ENCODE data around the gene ZNF273.
"Not testable (repeated sequence)": the region's sequence is repeated elsewhere in the genome, so short reads cannot be mapped to it uniquely, and the experiment has no call there.

Gene ZNF273

GRCh38 chr7:64944667-64945502 lies 41.8 kb downstream of the ZNF273 start:
- DNase-seq (ENCODE audit: low read depth in 3 of 3, low spot score in 1 of 3) = not testable (repeated sequence)

DNA sequence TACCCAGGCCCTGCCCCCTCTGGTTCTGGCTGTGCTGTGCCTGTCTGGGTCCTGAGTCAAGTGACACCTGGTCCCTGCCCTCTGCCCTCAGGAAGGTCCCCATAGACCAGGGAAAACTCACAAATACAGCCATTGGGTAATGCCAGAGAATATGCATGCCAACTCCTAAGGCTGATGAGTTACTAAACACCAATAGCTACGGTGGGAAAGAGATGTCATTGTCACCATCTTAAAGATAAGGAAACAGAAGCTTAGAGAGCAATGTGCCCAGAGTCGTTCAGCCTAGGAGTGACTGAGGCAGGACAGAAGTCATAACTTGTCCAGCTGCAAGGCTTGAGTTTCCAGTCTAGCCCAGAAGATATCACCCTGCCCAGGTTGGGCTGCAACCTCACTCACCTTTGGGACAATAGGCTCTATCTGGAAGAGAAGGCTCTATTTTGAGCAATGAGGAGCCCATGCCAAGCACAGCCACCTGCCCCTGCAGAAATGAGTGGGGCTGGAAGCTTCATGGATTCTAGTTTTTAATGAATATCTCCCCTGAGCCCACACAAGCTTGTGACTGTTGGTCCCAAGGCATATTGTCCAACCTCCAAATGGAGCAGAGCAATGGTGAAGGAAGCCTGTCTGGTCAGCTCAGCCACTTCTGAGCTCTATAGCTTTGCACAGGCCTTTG lies 42.6 kb downstream of the ZNF273 start:
- DNase-seq (ENCODE audit: low read depth in 3 of 3, low spot score in 1 of 3) = no peak

- DNase-seq (ENCODE audit: low read depth in 3 of 3, low spot score in 1 of 3) = no peak
Observed at GRCh38 chr7:64946772-64947171, 43.7 kb downstream of the ZNF273 start.

DNA sequence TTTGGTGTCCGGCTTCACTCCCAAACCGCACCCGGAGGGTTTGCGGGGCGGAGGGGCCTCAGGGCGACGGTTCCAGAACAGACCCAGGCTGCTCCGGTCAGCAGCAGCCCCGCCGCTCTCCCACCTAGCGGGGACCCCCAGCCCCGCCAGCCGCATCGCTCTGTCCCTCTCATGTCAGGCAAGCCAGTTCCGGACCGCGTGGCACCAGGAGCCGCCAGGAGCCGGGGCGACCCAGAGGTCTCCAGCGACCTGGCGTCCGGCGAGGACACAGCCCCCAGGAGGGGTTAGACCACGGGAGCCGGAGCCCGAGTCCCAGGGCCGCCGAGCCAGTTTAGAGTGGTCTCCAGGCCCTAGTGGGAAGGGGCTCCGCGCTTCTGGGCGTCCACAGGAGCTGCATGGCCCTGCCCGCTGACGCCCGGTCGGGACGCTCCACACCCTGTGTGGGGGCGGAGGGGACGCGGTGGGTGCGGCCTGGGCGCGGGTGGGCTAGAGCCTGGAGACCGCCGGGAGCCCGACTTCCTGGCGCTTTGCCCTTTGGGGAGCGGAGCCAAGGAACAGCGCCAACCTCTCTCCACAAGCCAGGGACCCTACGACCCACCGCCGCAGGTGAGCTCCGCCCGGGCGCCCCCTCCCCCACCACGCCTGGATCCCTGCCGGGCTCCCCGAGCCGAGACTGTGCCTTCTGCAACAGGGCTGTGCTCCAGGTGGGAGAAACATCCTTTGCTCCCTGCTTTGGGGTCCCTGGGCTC lies 44.4 kb downstream of the ZNF273 start:
- no peak for DNase-seq (ENCODE audit: low read depth in 3 of 3, low spot score in 1 of 3)

DNA sequence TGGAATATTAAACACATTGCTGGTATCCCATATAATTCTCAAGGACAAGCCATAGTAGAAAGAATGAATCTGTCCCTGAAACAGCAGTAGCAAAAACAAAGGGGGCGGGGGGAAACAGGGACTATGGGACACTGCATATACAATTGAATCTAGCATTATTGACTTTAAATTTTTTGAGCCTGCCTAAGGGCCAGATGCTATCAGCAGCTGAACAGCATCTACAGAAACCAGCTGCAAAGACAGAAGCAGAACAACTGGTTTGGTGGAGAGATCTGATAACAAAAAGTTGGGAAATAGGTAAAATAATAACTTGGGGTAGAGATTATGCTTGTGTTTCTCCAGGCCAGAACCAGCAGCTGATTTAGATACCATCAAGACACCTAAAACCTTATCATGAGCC lies 45.7 kb downstream of the ZNF273 start:
- not testable (repeated sequence) for DNase-seq (ENCODE audit: low read depth in 3 of 3, low spot score in 1 of 3)

DNA sequence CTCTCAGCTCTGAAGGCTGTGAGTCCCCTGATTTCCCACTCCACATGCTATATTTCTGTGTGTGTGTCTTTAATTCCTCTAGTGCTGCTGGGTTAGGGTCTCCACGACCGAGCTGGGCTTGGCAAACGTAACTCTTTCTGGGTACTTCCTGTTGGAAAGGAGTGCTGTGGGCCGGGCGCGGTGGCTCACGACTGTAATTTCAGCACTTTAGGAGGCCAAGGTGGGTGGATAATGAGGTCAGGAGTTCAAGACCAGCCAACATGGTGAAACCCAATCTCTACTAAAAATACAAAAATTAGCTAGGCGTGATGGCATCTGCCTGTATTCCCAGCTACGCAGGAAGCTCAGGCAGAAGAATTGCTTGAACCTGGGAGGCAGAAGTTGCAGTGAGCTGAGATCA lies 47.6 kb downstream of the ZNF273 start:
- not testable (repeated sequence) for DNase-seq (ENCODE audit: low read depth in 3 of 3, low spot score in 1 of 3)

DNA sequence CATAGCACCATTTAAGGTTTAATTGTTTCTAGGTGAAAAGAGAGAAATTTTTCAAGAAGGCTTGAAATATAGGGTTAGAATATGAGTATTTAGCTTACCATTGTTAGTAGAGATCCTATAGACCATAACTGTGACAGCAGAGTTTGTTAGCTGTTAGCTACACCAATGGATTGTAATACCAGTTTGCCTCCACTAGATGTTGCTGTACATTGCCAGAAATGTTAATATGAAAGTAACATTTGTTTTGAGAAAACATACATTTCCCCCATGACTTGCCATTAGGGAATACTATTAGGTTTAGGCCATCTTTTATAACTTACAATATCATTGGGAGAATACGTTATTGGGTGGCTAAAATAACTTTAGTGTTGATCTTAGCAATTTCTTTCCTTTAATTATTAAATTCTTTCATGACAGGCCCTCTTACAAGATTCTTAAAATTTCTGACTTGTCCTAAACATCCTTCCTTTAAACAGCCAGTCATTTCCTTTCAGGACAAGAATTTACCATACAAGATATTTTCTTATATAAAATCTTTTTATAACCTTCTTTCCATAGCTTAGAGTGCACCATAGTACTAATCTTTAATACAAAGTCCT lies 48.3 kb downstream of the ZNF273 start:
- DNase-seq (ENCODE audit: low read depth in 3 of 3, low spot score in 1 of 3) = no peak

DNA sequence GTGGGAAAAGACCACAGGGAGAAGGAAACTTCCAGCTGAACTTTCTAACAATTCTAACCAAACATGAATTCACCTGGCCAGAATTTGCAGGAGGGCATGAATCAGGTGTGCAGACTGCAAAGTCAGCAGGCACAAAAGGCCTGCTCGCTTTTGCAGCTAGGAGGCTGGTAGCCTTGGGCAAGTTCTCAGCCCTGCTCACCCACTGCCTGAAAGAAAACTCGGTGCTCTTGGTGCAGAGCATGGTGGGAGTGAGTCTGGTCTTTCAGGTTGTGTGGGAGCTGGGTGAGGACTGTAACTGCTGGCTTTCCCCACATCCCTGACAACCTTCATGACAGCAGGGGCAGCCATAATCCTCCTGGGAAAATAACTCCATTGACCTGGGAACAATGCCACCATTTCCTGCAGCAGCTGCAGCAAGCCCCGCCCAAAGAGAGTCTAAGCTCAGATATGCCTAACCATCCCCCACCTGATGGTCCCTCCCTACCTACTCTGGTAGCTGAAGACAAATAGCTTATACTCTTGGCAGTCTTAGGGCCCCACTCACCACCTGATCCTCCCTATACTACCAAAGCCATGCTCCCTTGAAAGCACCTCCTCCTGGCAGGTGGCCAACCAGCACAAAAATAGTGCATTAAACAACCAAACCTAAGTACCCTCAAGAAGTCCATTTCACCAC lies 56.1 kb downstream of the ZNF273 start:
- no peak for DNase-seq (ENCODE audit: low read depth in 3 of 3, low spot score in 1 of 3)

GRCh38 chr7:64965594-64965993 lies 62.5 kb downstream of the ZNF273 start:
- DNase-seq (ENCODE audit: low read depth in 3 of 3, low spot score in 1 of 3) = no peak

DNA sequence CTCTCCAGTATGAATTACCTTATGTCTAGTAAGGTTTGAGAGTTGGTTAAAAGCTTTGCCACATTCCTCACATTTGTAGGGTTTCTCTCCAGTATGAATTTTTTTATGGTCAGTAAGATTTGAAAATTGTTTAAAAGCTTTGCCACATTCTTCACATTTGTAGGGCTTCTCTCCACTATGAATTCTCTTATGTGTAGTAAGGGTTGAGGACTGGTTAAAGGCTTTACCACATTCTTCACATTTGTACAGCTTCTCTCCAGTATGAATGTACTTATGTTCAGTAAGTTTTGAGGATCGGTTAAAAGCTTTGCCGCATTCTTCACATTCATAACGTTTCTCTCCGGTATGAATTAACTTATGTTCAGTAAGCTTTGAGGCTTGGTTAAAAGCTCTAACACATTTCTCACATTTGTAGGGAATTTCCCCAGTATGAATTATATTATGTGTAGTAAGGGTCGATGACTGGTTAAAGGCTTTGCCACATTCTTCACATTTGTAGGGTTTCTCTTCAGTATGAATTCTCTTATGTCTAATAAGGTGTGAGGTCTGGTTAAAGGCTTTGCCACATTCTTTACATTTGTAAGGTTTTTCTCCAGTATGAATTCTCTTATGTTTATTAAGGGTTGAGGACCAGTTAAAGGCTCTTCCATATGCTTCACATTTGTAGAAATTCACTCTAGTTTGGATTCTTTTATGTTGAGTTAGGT lies 75.6 kb downstream of the ZNF273 start:
- no peak for DNase-seq (ENCODE audit: low read depth in 3 of 3, low spot score in 1 of 3)
